Hepatocyte (in vitro differentiated cells): ENCODE results near the gene GRK3. TPM values are rescaled to one million over a fixed set of nuclear protein-coding genes. Genes with fewer than 3 reads are reported as not detected.

Experiments
- DNase-seq: peaks from one replicate; pipeline ENCODE4 v3.0.0-alpha.2; 2016; ENCODE audit warnings: low spot score
- H2AFZ ChIP-seq: fragments of 200-600 bp; sonication (generic); 2 replicates; pipeline ENCODE4 v1.6.0; 2016; ENCODE audit warnings: antibody characterized with exemption, mild to moderate bottlenecking
- H3K27ac ChIP-seq: fragments of 200-600 bp; sonication (generic); 2 replicates; pipeline ENCODE4 v1.5.1; 2016; ENCODE audit warnings: mild to moderate bottlenecking
- H3K27me3 ChIP-seq: fragments of 200-600 bp; sonication (generic); 2 replicates; pipeline ENCODE4 v1.6.1; 2016
- H3K36me3 ChIP-seq: fragments of 200-600 bp; sonication (generic); replicated peaks from 2 replicates; pipeline ENCODE4 v1.5.1; 2016; ENCODE audit warnings: low read depth; ENCODE audit not compliant: insufficient read depth
- H3K4me1 ChIP-seq: fragments of 200-600 bp; sonication (generic); 2 replicates; pipeline ENCODE4 v1.5.1; 2016; ENCODE audit warnings: mild to moderate bottlenecking, moderate library complexity; ENCODE audit not compliant: insufficient read depth
- H3K4me2 ChIP-seq: fragments of 200-600 bp; sonication (generic); 2 replicates; pipeline ENCODE4 v1.6.0; 2016
- H3K4me3 ChIP-seq: fragments of 200-600 bp; sonication (generic); 2 replicates; pipeline ENCODE4 v1.5.1; 2016; ENCODE audit warnings: mild to moderate bottlenecking
- H3K79me2 ChIP-seq: fragments of 200-600 bp; sonication (generic); 2 replicates; pipeline ENCODE4 v1.6.0; 2017; ENCODE audit warnings: mild to moderate bottlenecking
- H3K9me2 ChIP-seq: fragments of 200-600 bp; sonication (generic); replicated peaks from 2 replicates; pipeline ENCODE4 v1.6.0; 2017; ENCODE audit warnings: mild to moderate bottlenecking; ENCODE audit not compliant: insufficient read depth
- H3K9me3 ChIP-seq: fragments of 200-600 bp; sonication (generic); 2 replicates; pipeline ENCODE4 v1.5.1; 2016; ENCODE audit warnings: low read depth, mild to moderate bottlenecking
- H4K20me1 ChIP-seq: fragments of 200-600 bp; sonication (generic); 2 replicates; pipeline ENCODE4 v1.6.0; 2016; ENCODE audit warnings: mild to moderate bottlenecking; ENCODE audit not compliant: insufficient read depth, poor library complexity, severe bottlenecking
- EZH2 ChIP-seq: fragments of 200-600 bp; sonication (generic); IDR thresholded peaks from 2 replicates; pipeline ENCODE4 v1.6.1; 2016; ENCODE audit warnings: antibody characterized with exemption, mild to moderate bottlenecking, borderline replicate concordance
- EZH2phosphoT487 ChIP-seq: fragments of 200-600 bp; sonication (generic); IDR thresholded peaks from one replicate; pipeline ENCODE4 v1.6.1; 2018; ENCODE audit warnings: antibody characterized with exemption, mild to moderate bottlenecking, low read depth, moderate library complexity; ENCODE audit not compliant: unreplicated experiment, severe bottlenecking
- WGBS: methylation state at CpG from one replicate; pipeline ENCODE4 v1.1.6; 2016; ENCODE audit warnings: low lambda C conversion rate; ENCODE audit errors: missing lambda C conversion rate; 5-methylcytosine and 5-hydroxymethylcytosine counted together
- polyA plus RNA-seq: library from polyadenylated mRNA; unstranded; fragments of >200 nt; fragmentation: Nextera tagmentation; extraction: Ambion mirVana; gene quantifications from 2 replicates; pipeline ENCODE4 v1.2.1, GENCODE V29; 2016
- total RNA-seq: library from RNA; depleted of rRNA; stranded (reverse); fragments of >200 nt; gene quantifications from 2 replicates; pipeline ENCODE4 v1.2.3, GENCODE V29; 2014
- TF ChIP-seq, protein P1 (sequence below): fragments of 200-600 bp; sonication (generic); IDR thresholded peaks from 2 replicates; pipeline ENCODE4 v1.5.1; 2016; ENCODE audit warnings: antibody characterized with exemption, mild to moderate bottlenecking; ENCODE audit not compliant: poor library complexity

Gene GRK3
- total and polyA plus RNA-seq, 2 experiments from 2014 or later = 1.5 to 7.1 TPM

DNA sequence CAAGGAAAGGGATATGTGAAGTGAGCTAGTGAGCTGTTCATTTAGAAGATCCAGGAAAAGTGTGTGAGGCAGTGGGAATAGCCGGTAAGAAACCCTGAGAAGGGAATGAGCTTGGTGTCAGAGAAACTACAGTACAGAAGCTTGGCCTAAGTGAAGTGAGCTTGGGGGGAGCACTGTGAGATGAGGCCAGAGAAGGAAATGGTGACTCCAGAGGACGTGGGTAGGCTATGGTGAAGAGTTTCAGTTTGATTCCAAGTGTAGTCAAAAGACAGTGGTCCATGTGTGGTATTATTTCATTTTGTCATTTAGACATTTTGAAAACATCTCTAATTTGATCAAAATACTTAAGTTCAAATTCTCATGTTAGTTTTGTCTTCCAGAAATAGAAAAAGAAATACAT lies 77.2 kb downstream of the GRK3 start:
- 91% methylated on average over 2 of the region's 2 CpGs for WGBS
- Histone ChIP-seq H3K36me3 (no peaks in the 10 kb centered on the region), H3K27me3 (no peaks in the 10 kb centered on the region), H3K4me2 (no peak overlapping the region), H3K9me3 (peaks cover 6% of the 10 kb centered on the region), H3K4me1 (no peaks in the 10 kb centered on the region), H2AFZ (no peak overlapping the region), H3K9me2 (no peaks in the 10 kb centered on the region), H3K79me2 (no peaks in the 10 kb centered on the region), H3K4me3 (no peak overlapping the region), H4K20me1 (no peaks in the 10 kb centered on the region), H3K27ac (no peak overlapping the region)
- no peak for TF ChIP-seq EZH2phosphoT487
- no peak for TF ChIP-seq EZH2
- TF ChIP-seq, protein P1, sequence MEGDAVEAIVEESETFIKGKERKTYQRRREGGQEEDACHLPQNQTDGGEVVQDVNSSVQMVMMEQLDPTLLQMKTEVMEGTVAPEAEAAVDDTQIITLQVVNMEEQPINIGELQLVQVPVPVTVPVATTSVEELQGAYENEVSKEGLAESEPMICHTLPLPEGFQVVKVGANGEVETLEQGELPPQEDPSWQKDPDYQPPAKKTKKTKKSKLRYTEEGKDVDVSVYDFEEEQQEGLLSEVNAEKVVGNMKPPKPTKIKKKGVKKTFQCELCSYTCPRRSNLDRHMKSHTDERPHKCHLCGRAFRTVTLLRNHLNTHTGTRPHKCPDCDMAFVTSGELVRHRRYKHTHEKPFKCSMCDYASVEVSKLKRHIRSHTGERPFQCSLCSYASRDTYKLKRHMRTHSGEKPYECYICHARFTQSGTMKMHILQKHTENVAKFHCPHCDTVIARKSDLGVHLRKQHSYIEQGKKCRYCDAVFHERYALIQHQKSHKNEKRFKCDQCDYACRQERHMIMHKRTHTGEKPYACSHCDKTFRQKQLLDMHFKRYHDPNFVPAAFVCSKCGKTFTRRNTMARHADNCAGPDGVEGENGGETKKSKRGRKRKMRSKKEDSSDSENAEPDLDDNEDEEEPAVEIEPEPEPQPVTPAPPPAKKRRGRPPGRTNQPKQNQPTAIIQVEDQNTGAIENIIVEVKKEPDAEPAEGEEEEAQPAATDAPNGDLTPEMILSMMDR = no peak
- DNase-seq = no peak

GRCh38 chr22:25643232-25644000 lies 78.9 kb downstream of the GRK3 start:
- no peak for TF ChIP-seq EZH2
- no peak for TF ChIP-seq EZH2phosphoT487
- TF ChIP-seq, protein P1 = no peak
- H3K9me3 ChIP-seq = peaks cover 6% of the 10 kb centered on the region
- no peak overlapping the region for H2AFZ ChIP-seq
- no peaks in the 10 kb centered on the region for H3K4me1 ChIP-seq
- H3K79me2 ChIP-seq = no peaks in the 10 kb centered on the region
- no peak overlapping the region for H3K4me2 ChIP-seq
- H3K9me2 ChIP-seq = no peaks in the 10 kb centered on the region
- WGBS = 85% methylated on average over 9 of the region's 9 CpGs
- no peaks in the 10 kb centered on the region for H3K36me3 ChIP-seq
- H3K27me3 ChIP-seq = no peaks in the 10 kb centered on the region
- H3K4me3 ChIP-seq = no peak overlapping the region
- H4K20me1 ChIP-seq = no peaks in the 10 kb centered on the region
- no peak overlapping the region for H3K27ac ChIP-seq
- DNase-seq = no peak

DNA sequence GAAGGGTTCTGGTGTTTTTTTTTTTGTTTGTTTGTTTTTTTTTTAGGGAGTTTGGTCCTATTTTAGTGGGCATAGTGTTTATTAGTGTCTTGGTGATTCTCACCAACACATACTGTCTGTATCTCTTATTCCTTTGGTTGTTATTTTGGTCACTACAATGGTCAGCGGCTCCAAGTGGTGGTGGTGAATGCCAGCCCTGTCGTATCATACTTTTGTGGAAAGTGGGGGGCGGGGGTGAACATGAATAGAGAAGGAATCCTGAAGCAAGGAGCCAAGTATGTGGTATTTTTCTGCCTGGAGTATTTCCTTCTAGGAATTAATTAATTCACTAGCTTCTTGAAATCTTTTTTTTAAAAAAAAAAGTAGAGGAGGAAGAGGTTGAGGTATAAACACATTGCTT lies 79.6 kb downstream of the GRK3 start:
- no peak for DNase-seq
- WGBS = 96% methylated on average over 3 of the region's 3 CpGs
- no peaks in the 10 kb centered on the region for H4K20me1 ChIP-seq
- no peak overlapping the region for H3K27ac ChIP-seq
- peaks cover 6% of the 10 kb centered on the region for H3K9me3 ChIP-seq
- no peaks in the 10 kb centered on the region for H3K4me1 ChIP-seq
- no peaks in the 10 kb centered on the region for H3K27me3 ChIP-seq
- no peaks in the 10 kb centered on the region for H3K9me2 ChIP-seq
- no peaks in the 10 kb centered on the region for H3K36me3 ChIP-seq
- TF ChIP-seq EZH2 = no peak
- TF ChIP-seq, protein P1 = no peak
- no peak for TF ChIP-seq EZH2phosphoT487
- no peak overlapping the region for H3K4me3 ChIP-seq
- H3K79me2 ChIP-seq = no peaks in the 10 kb centered on the region
- no peak overlapping the region for H3K4me2 ChIP-seq
- H2AFZ ChIP-seq = no peak overlapping the region
